Effector CD4-positive, alpha-beta T cell (primary cell): ENCODE results near the gene HMGA1.
A peak's percentile ranks its signal among the peaks of the same experiment; 100 is the strongest.

Experiments used
- DNase-seq: peaks from one replicate; pipeline ENCODE4 v3.0.0-alpha.2; 2020
- total RNA-seq: gene quantifications from one replicate; lab custom pipeline; 2026; lab: John Stamatoyannopoulos, UW

Gene HMGA1, protein sequence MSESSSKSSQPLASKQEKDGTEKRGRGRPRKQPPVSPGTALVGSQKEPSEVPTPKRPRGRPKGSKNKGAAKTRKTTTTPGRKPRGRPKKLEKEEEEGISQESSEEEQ
- 103 reads per million, percentile 83 among the genes with 10 or more reads in this experiment for total RNA-seq

DNA sequence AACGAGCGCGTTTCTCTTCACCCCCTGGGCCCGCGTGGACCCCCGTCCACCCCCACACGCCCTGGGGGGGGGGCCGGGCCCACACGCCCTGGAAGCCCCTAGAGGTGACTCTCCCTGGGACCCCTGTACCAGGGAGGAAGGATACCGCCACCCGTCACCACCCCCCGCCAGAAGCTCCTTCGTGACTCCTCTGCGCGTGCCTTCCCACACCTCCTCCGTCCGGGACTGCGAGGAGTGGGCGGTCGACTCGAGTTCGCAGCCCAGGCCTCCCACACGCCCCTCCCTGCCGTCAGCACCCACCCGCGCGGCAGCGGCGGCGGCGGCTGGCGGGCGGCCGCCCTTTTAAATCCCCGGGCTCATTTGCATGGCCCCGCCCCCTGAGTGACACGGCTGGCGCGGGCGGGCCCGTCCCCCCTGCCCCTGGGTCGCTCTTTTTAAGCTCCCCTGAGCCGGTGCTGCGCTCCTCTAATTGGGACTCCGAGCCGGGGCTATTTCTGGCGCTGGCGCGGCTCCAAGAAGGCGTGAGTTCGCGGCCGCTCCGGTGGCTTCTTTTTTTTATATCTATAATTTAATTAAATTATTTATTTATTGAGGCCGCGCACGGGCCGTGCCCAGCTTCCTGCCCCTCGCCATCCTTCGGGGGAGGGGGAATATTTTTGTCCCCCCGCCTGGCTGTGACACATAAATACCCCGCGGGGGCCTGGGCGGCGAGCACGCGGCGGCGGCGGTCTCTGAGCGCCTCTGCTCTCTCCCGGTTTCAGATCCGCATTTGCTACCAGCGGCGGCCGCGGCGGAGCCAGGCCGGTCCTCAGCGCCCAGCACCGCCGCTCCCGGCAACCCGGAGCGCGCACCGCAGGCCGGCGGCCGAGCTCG lies at the start of gene HMGA1:
Gene HMGA1, plus strand, starts transcription at position 431 of the 873 bp plus-strand sequence. CDS start 3,908 bp downstream, outside the sequence.
- DNase-seq, result peak; percentile 89

DNA sequence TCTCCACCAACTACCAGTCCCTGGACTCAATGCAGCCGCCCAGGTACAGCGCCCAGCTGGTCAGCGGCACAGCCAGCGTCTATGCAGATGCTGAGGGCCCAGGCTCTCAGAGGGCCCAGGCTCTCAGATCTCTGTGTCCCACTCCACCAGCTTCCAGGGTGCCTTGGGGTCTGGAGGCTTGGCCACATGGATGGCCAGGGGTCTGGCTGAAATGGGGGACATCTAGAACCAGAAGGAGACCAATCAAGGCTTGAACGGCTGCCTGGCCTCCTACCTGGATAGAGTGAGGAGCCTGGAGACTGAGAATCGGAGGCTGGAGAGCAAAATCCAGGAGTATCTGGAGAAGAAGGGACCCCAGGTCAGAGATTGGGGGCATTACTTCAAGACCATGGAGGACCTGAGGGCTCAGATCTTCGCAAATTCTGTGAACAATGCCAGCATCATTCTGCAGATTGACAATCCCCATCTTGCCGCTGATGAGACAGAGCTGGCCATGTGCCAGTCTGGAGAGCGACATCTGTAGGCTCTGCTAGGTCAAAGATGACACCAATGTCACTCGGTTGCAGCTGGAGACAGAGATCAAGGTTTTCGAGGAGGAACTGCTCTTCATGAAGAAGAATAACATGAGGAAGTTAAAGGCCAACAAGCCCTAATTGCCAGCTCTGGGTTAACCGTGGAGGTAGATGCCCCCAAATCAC lies 46.7 kb upstream of the HMGA1 start:
- DNase-seq, result no peak

DNA sequence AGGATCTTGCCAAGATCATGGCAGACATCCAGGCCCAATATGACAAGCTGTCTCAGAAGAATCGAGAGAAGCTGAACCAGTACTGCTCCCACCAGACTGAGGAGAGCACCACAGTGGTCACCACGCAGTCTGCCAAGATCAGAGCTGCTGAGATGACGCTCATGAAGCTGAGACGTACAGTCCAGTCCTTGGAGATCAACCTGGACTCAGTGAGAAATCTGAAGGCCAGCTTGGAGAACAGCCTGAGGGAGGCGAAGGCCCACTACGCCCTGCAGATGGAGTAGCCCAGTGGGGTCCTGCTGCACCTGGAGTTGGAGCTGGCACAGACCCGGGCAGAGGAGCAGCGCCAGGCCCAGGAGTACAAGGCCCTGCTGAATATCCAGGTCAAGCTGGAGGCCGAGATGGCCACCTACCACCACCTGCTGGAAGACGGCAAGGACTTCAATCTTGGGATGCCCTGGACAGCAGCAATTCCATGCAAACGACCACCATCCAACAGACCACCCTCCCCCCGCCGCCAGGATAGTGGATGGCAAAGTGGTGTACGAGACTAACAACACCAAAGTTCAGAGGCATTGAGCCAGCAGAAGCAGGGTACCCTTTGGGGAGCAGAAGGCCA lies 46.1 kb upstream of the HMGA1 start:
- DNase-seq, result no peak

DNA sequence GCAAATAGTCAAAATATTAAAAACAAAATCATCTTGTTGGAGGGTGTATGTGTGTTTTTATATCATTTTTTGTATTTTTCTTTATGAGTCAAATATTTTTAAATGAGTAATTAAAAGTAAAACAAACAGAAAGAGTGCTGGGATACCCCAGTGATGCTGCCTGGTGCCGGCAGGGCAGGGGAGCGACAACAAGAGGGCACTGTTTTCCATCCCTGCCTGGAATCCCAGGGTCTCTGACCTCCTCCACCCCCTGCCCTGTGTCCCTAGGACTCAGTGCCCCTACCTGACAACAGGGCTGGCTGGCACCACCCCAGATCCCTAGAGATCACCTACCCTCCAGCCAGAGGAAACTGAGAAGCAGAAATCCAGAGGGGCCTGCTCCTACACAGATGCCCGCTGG lies 41.9 kb upstream of the HMGA1 start:
- DNase-seq, result no peak

DNA sequence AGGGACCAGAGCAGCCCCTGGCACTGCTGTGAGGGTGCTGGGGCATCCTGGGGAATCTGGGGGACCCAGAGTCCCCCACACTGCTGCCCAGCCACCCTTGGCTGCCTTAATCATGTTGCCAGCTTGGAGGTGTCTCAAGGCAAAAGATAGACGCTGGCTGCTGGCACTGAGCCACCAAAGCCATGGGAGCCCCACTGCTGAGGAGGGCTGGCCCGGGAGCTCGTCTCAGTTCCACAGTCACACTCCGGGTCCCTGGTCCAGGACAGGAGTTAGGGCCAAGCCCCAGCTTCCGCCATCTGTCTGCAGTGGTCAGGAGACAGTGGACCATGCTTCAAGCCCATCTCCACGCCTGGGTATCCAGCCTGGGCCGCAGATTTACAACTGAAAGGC lies 41.0 kb upstream of the HMGA1 start:
- DNase-seq, result no peak

DNA sequence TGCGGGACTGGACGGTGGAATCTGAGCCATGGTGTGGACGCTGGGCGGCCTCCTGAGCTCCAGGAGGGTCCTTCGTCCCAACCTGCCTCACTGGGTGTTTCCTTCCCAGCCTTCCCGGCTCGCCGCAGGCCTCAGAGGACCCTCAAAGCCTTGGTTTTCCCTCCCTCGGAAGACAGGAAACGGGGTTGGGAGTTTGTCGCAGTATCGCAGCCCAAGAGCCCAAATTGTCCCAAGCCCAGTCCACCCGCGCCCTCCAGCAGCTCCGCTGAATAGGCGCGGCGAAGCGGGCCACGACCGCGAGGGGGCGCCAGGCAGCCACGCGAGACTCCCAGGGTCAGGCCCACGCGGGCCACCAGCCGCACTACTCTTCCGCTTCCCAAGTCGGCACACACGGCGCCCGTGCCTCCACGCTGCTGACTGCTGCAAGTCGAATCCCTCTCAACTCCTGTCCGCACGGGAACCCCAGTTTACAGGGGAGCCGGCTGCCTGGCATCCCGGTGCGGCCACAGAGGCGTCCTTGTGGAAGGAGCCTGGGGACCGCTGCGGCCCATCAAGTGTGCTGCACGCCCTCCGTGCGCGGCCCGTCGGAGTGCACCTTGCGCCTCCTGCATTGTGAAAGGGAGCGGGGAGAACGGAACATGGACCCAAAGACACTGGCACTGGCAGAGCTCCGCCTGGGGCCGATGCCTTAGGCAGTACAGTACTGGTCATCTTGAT lies 40.4 kb upstream of the HMGA1 start:
- DNase-seq, result peak; percentile 88

DNA sequence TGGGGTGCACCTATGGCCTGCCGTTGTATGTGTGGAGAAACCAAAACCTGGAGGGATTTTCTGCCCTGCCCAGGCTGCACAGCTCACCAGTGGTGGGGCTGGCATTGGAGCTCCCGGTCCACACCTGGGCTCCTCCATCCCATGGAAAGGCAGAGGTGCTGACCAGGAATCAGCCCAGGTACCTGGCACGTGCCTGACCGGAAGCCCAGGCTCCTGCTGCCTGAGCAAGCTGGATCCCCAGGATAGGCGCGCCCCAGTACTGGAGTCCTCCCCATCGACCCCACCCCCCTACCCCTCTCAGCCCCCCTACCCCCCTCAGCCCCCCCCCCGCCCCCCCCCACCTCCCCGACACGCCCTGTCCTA lies 39.9 kb upstream of the HMGA1 start:
- no peak for DNase-seq

DNA sequence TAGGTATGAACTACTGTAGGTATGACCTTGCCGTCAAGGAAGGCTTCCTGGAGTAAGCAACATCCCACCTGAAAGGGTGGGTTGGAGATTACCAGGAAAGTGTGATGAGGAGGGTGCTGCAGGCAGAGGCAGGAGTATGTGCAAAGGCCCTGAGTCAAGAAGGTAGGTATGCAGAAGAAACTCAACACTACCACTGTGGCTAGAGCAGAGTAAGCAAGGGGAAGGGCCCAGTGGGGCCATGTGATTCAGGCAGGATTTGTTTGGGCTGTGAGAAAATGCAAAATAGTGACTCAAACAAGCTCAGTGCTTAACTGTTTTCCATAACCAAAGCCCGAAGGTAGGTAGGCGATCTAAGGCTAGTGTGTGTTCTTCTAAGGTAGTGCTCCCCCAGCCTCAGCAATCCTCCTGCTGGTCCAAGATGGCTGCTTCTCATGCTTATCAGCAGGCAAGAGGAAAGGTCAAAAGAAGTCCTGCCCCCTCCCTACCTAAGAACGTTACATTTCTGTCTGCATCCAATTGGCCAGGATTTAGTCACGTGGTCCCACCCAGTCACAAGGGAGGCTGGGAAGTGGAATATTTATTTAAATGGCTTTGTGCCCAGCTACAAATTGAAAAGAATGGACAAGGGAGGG lies 36.2 kb upstream of the HMGA1 start:
- no peak for DNase-seq

DNA sequence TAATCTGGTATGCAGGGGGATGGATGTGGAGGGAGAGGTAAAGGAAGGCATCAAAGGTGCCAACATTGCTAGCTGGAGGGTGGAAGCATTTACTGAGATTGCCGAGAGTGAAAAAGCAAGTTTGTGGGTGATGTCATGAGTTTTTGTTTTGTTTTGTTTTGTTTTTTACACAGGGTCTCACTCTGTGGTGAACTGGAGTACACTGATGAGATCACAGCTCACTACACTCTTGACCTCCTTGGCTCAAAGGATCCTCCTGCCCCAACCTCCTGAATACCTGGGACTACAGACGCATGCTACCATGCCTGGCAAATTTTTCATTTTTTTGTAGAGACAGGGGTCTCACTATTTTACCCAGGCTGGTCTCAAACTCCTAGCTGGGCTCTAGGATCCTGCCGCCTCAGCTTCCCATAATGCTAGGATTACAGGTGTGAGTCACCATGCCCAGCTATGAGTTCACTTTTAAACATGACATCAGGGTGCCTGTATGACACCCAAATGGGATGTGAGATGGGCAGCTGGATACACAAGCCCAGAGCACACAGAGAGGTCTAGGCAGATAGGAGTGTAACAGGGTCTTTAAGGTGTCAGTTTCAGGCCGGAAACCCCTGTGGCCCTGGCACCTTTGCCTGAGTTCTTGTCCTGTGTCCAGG lies 35.1 kb upstream of the HMGA1 start:
- no peak for DNase-seq

DNA sequence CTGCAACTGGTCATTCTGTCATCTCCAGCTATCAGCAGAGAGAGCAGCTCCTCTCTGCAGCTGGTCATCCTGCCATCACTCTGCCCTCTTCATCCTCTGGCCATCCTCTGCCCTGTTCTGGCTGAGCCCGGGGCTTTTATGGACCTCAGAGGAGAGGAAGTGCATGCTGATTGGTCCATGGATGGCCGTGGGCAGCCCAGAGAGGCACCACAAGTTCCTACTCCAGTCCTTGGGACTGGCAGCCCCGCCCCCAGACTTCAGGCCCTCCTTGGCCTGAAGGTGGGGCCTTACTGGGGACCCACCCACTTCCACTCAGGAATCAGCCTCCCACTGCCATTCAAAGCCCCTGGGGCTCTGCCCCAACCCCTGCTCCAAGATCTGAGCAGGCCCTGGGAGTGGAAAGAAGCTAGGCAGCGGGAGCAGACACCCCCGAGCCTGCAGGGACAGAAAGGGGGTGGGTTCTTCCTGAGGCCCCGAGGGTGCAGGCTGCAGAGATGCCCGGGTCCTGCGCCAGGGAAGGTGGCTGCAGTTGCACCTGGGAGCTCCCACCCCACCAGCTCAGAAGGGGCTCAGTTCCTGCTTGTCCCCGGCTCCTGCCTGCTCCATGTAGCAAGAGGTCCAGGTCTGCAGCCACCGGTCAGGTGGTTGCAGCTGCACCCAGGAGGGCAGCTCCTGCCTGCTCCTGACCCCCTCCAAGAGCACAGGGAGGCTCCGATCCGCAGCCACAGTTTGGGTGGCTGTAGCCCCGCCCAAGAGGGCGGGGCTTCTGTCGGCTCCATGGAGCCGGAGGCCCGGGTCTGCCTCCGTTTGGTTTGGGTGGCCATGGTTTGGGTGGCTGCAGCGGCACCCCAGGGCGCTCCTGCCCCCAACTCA lies 34.1 kb upstream of the HMGA1 start:
- DNase-seq, result no peak

DNA sequence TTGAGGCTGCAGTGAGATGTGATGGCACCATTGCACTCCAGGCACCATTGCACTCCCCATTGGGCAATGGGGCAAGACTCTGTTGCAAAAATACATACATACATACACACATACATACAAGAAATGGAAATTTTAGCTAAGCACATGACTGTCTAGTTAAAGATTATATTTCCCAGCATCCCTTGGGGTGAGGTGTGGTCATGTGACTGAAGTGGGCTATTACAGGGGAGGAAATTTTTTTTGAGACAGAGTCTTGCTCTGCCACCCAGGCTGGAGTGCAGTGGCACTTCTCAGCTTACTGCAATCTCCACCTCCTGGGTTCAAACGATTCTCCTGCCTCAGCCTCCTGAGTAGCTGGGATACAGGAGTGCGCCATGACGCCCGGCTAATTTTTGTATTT lies 32.0 kb upstream of the HMGA1 start:
- no peak for DNase-seq

DNA sequence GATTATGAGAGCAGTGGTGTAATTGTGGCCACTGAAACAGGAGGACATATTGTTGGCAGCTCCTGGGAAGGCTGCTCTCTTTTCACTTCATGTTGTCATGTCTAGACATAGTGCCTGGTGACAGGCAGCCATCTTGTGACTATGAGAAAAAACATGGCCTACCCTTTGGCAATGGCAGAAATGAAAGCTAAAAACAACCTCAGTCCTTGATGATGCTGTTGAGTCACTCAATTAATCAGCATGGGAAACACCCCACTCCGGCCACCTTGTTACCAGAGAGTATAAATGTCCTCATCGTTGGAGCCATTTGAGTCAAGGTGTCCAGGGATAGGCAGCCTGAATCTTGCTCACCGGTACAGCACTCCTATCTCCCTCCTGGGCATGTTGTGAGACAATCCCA lies 31.2 kb upstream of the HMGA1 start:
- no peak for DNase-seq

DNA sequence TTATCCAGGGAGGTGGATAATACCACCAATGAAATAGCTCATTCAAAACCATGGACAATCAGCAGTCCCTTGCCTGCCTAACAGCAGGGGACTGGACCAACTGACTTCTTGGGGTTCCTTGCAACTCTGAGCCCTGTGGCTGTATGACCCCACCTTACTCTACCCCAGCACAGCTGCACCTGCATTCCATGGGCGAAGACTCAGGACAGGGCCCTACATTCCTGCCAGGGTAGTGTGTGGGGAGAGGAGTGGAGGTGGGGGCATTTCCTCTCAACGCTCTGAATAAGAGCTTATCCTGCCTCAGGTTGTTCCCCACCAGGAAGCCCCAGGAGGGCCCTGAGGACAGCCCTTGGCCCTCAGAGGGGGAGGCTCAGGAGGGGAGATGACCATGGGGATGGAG lies 30.8 kb upstream of the HMGA1 start:
- DNase-seq, result no peak

DNA sequence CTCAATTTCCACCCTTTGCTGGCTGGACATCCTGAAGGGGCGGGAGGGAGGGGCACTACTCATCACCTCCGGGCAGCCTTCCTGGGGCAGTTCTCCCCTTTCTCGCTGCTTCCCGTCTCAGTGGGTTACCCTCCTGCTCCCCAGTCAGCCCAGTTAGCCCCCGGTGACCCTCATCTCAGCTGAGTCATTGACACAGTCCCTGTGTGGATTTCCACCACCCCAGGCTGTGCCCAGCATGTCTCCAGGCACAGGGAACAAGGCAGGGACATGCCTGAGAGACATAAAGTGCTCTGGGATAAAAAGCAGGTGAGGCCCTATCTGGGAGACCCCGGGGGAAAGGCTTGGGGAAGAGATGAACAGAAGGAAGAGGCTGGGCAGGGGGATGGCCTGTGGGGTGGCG lies 29.9 kb upstream of the HMGA1 start:
- no peak for DNase-seq

DNA sequence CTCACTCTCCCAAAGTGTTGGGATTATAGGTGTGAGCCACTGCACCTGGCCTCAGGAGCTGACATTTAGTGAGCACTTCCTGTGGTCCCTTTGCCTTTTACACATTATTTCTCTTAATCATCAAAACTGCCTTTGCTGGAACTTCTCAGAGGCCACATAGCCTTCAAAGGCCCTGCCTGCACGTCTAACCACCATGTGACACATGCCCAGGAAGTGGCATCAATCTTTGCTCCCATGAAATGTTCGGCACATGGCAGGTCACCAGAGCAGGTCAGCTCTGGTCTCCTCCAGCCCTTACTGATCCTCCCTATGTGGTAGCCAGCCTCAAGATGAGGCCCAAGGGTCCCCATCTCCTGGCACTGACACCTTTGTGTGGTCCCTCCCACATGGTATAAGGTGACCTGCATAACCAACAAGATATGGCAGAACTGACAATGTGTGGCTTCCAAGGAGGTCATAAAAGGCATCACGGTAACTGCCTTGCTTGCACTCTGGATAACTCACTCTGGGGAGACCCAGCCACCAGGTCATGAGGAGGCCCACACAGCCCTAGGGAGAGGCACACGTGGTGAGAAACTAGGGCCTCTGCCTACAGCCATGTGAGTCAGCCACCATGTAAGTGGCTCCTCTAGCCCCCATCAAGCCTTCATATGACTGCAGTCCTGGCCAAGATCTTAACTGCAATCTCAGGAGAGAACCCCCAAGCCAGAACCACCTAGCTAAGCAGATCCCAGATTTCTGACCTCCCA lies 28.8 kb upstream of the HMGA1 start:
- DNase-seq, result no peak

DNA sequence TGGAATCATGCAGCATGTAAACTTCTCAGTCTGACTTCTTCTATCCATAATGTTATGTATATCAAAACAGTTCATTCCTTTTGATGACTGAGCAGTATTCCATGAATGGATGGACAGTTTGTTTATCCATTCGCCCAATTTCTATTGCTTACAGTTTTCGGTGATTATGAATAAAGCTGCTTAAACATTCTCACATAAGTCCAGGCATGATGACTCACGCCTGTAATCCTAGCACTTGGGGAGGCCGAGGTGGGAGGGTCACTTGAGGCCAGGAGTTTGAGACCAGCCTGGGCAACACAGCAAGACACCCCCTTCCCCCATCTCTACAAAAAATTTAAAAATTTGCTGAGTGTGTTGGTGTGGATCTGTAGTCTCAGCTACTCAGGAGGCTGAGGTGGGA lies 22.9 kb upstream of the HMGA1 start:
- DNase-seq, result no peak

DNA sequence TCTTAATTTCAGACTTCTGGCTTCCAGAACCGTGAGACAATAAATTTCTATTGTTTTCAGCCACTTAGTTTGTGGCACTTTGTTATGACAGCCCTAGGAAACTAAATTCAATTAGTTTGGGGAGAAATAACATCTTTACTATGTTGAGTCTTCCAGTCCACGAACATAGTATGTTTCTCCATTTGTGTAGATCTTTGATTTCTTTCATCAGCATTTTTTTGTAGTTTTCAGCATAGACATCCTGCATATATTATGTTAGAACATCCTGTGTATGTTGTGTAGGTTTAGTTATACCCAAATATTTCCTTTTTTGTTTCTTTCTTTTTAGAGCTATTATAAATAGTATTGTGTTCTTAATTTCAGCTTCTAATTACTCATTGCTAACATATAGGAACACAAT lies 18.0 kb upstream of the HMGA1 start:
- no peak for DNase-seq

DNA sequence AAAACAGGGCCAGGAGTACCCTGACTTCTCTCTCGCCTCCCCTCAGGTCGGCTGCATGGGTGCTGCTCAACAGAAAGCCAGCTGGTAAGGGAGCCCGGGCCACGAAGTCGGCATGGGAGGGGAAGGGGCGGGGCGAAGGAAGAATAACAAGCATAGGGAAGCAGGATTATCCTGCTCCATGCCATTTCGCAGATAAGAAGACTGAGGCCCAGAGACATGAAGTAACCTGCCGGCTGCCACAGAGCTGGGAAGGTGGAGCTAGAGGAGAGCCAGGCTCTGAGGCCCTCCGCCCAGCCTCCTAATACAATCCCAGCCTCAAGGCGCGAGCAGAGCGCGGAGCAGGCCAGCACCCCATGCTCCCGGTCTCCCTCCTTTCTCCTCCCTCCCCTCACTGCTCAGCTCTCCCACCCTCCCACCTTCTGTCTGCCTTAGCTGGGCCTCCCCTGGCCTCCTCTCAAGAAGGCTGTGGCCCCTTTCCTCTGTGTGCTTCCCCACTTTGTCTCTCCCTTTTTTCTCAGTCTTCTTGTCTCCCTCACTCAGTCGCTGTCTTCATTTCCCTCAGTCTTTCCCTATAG lies 13.2 kb upstream of the HMGA1 start:
- no peak for DNase-seq
